DMS 273 (cell line): ENCODE results near the gene CCDC88C.

Experiments
- DNase-seq: peaks from one replicate; lab custom pipeline; 2025; ENCODE audit not compliant: unreplicated experiment; lab: John Stamatoyannopoulos, UW

CCDC88C gene

GRCh38 chr14:91348845-91349465, 68.7 kb downstream of the CCDC88C start:
- DNase-seq: no peak

DNA sequence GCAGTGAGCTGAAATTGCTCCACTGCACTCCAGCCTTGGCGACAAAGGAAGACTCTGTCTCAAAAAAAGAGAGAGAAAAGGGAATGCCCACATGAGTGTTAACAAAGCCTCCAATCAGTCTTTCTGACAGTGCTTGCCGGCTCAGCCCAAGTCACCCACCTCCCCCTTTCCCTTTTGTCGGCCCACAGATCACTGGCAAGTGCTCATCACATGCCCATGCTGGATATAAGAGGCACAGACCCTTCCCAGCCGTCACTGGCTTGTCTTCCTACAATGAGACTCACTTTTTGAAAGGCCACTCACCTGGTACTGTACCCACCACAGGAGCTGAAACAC, 70.8 kb downstream of the CCDC88C start:
- DNase-seq: no peak

DNA sequence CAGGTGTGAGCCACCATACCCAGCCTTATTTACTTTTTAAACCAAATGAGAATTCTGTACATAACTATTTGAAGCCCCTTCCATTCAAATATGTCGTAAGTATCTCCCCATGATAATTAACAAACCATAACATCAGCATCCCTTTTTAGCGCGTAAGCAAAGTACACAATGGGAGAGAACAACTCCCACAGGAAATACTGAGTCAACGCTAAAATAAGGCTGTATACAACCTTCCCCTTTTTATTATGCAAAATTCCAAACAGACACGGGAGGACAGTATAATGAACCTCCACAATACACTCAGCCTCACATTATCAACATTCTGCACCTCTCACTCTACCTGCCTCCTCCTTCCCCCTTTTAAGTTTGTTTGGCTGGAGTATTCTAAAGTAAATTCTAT, 73.5 kb downstream of the CCDC88C start:
- no peak for DNase-seq

DNA sequence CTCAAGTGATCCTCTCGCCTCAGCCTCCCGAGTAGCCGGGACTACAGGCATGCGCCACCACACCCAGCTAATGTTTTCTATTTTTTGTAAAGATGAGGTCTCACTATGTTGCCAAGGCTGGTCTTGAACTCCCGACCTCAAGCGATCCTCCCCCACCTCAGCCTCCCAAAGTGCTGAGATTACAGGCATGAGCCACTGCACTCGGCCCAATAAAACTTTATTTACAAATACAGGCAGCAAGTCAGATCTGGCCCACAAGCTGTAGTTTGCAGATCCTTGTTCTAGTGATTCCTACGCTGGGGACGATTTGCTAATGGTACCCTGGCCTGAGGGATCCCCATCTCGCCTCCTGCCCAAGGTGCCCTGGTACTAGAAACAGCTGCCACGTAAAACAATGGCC, 74.6 kb downstream of the CCDC88C start:
- no peak for DNase-seq

GRCh38 chr14:91342206-91342760, 75.3 kb downstream of the CCDC88C start:
- DNase-seq: no peak

- DNase-seq: no peak
Observed at GRCh38 chr14:91341751-91342154, 75.9 kb downstream of the CCDC88C start.

DNA sequence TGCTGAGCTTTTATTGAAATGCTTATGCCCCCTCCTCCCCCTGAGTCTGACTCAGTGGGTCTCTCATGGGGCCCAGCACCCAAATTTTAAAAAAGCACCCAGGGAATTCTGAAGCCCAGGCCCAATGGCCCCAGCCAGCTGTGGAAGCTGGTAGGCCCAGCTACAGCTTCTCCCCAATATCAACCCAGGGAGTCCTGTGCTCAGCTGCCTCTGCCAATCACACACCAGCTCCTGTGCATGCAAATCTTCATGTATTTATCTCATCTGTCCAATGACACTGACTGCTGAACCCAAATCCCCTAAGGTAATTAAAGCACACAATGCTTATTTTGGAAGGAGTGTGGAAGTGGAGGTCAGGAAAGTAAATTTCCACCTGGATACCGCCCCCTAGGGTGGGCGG, 76.3 kb downstream of the CCDC88C start:
- no peak for DNase-seq

DNA sequence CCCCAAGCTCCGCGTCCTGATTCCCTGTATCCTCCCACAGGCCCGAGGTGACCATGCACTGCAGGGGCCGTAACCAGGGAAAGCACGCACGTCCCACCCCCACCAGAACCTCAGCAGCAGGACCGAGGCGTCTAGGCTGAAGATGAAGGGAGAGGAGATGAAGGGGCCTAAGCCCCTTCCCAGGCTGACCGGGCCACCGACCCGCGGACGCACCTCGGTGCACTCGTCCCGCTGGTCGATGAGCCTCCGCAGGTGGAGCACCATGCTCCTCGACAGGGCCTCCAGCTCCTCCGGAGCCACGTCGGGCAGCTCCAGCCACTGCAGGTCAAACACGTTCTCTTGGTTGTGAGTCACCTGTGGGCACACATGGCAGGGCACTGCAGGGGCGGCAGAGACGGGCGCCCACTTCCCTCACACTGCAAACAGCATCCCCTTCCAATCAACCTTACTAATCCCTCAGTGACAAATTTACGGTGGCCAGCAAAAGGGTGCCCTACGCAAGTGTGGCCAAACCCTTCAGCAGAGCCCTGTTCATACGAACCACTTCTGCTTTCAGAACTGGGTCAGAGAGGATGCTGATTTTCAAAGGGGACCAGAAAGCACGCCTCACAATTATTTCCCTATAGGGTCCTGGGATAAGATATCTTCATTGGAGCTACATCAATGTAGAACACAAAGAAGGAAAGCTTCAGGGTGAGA, 77.8 kb downstream of the CCDC88C start:
- no peak for DNase-seq

DNA sequence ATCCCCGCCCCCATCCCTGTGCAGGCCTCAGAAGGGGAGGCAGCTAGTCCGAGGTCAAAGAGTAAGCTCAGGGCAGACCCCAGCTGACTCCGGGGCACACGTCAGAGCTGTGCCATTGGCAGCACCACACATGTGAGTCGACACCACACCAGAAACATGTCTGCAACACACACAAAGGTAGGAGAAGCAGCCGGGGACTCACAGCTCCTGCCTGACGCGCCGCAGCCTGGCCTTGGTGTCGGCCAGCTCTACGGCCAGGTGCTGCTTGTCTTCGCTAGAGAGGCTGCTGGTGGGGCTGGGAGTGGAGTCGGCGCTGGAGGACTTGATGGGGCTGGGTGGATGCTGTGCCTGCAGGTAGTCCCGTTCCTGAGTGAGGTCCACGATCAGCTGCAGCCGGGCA, 78.5 kb downstream of the CCDC88C start:
- no peak for DNase-seq

DNA sequence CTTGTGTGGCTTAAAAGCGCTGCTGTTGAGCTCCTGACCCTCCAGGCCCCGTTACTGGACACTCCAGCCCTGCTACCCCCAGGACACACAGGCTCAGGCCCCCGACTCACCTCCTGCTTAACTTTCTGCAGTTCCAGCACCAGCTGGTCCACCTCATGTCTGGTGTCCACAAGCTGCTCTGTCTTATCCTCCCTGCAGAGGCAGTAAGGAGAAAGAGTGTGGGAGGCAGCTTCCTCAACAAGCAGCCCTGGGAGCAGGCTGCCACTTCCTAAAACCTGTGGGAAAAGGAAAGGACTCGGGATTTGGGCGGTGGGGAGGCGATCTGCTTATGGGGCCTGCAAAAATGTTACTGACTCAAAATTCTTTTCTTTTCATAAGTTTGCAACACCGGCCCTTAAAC, 79.2 kb downstream of the CCDC88C start:
- DNase-seq: peak; percentile 30

- no peak for DNase-seq
Observed at GRCh38 chr14:91337699-91338335, 79.8 kb downstream of the CCDC88C start.

- no peak for DNase-seq
Observed at GRCh38 chr14:91336093-91336450, 81.5 kb downstream of the CCDC88C start.

- no peak for DNase-seq
Observed at GRCh38 chr14:91335191-91336092, 82.2 kb downstream of the CCDC88C start.

DNA sequence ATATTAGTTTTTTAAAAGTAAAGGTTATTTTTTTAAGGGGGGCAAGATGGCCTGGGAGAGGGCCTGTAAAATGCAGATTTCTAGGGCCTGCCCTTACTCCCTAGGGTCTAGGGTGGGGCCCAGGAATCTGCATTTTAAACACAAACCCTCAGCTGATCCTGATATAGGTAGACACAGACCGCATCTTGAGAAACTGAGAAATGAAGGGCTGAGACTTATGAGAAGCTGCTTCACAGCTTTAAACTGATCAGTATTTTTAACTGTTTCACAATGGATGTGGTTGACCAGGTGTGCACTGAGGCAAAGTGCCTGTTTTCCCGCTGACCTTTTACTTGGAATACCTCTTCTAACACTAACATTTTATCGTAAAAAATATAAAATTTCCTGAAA, 84.0 kb downstream of the CCDC88C start:
- DNase-seq: no peak

DNA sequence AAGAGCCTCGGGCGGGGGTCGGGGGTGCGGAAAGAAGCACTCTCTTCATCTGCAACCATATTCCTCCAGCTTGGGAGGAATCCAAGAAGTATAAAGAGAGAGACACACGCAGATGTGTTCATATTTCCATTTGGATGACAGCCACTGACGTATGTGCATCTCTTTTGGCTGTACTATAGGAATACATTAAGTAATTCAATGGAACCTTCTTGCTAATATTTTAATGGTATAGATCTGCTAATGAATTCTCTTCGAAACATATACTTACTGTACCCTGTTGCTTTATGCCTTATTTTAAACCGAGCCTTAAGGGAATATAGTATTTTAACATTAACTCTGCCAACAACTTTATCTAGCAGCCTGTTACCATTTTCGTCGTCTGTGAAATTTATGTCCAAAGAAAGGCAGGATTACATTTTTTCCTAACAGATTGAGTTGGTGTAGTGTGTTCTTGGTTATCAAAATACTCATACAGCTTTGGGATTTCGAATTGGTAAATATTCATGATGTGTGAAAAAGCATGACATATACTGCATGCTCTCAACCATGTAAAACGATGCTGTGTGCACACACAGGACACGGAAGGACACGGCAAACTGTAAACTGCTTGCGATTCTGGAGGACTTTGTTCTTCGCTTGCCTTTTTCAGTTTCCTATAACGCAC, 84.5 kb downstream of the CCDC88C start:
- peak; percentile 58 for DNase-seq

DNA sequence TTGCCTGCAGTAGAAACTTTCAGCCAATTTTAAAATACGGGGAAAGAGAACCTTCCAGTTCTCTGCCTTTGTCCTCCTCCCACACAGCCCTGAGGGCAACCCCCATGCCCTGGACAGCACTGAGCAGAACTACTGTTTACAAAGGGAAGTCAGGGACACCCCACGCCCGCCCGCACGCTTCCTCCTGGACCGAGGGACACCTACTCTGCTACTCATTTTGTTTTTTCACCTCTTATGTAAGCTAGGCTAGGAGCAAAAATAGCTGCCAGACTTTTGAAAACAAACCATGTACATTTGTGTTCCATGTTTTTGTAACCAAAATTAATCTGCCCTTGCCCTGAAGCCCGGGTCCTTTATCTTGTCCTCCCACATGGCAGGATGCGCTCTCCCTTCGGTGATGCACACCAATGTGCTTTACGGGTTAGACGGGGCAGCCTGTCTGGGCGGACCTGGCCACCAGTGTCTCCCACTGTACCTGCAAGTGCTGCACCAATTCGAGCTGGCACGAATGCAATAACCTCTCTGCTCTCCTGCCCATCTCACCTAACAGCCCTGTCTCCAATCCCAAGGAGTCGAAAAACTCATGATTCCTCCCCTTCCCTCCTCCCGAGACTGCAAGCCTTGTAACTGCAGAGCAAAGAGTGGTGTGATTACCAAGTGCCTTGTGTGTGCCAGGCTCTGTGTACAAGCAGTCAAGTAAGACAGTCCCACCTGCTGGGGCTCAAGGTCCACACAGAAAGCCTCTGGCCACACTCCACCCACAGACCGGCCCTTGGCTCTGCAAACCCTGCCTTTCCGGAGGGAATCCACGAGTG, 85.2 kb downstream of the CCDC88C start:
- peak; percentile 53 for DNase-seq

GRCh38 chr14:91331721-91332120, 85.9 kb downstream of the CCDC88C start:
- DNase-seq: no peak

- no peak for DNase-seq
Observed at GRCh38 chr14:91330856-91331255, 86.8 kb downstream of the CCDC88C start.

DNA sequence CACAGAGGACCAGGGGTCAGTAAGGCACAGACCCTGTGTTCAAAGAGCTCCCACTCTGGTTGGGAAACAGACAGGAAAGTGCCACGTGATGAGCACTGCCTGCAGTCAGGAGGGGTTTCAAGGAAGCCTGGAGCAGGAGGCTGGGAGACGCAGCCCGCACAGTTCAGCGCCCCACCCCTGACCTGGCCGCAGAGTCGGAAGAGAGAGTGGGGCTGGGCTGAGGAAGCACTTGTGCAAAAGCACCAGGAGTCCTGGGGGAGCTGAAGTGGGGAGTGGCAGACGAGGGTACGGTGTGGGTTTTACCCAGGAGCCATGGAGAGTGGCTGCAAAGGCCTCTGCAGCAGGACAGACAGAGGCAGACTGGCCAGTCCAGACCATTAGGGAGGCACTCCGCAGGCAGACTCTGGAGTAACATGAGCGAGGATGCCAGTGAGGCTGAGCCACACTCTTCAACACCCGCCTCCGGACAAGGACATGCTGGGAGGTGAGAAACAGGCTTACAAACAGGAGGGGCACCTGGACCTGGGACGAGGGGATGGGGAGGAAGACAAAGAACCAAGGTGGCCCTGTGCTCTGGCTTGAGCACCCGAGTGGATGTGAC, 87.4 kb downstream of the CCDC88C start:
- no peak for DNase-seq
